Lung (tissue), 12 donors: ENCODE data around the gene GPR107. TPM values are rescaled to one million over a fixed set of nuclear protein-coding genes. Genes with fewer than 3 reads are reported as not detected.

Experiments
- ATAC-seq: fragments of 200-7000 bp; cut with Tn5 transposase; one replicate; pipeline ENCODE4 v1.9.1; 2020; ENCODE audit warnings: moderate number of reproducible peaks; ENCODE audit not compliant: insufficient read depth, low FRiP score
- DNase-seq, 3 donors: peaks; one replicate each; pipeline ENCODE4 v3.0.0-alpha.2; 2013 to 2017
- H3K27ac ChIP-seq, 2 donors: one replicate each; pipeline ENCODE4 v1.5.1; 2013; ENCODE audit warnings: mild to moderate bottlenecking in 2 of 2, moderate library complexity in 2 of 2, control low read depth in 1 of 2, inconsistent platforms in 1 of 2, low read depth in 1 of 2, low read length in 1 of 2
- H3K27me3 ChIP-seq, 3 donors: one replicate each; pipeline ENCODE4 v1.5.1; 2013; ENCODE audit warnings: low read length in 2 of 3; ENCODE audit not compliant: control insufficient read depth in 3 of 3, insufficient read depth in 3 of 3
- H3K36me3 ChIP-seq, 4 donors: one replicate each; pipeline ENCODE4 v1.5.1; 2013; ENCODE audit warnings: low read length in 4 of 4, mild to moderate bottlenecking in 1 of 4, moderate library complexity in 1 of 4; ENCODE audit not compliant: control insufficient read depth in 4 of 4, insufficient read depth in 4 of 4
- H3K4me1 ChIP-seq, 5 donors: one replicate each; pipeline ENCODE4 v1.5.1; 2013; ENCODE audit warnings: low read length in 5 of 5, mild to moderate bottlenecking in 2 of 5, moderate library complexity in 1 of 5; ENCODE audit not compliant: control insufficient read depth in 5 of 5, insufficient read depth in 5 of 5
- H3K4me3 ChIP-seq: one replicate; pipeline ENCODE4 v1.5.1; 2013; ENCODE audit warnings: mild to moderate bottlenecking, control low read depth, moderate library complexity
- H3K9ac ChIP-seq, 2 donors: one replicate each; pipeline ENCODE4 v1.5.1; 2013; ENCODE audit warnings: low read length in 2 of 2, control low read depth in 1 of 2; ENCODE audit not compliant: insufficient read depth in 1 of 2
- H3K9me3 ChIP-seq, 4 donors: one replicate each; pipeline ENCODE4 v1.5.1; 2013; ENCODE audit warnings: low read length in 3 of 4, mild to moderate bottlenecking in 1 of 4, moderate library complexity in 1 of 4; ENCODE audit not compliant: control insufficient read depth in 4 of 4, insufficient read depth in 3 of 4
- WGBS, 2 donors: extraction: QIAGEN DNeasy Blood & Tissue Kit; methylation state at CpG; one replicate each; pipeline ENCODE4 v1.1.7; 2013; 5-methylcytosine and 5-hydroxymethylcytosine counted together
- polyA plus RNA-seq, 2 donors: library from polyadenylated mRNA; stranded (reverse); fragments of 200-250 nt; gene quantifications; one replicate each; pipeline ENCODE4 v1.2.1, GENCODE V29; 2013
- total RNA-seq, 2 donors: library from RNA; depleted of rRNA in 1 of 2; stranded (reverse); fragments of >200 nt in 1 of 2; gene quantifications; one replicate each; pipeline ENCODE4 v1.2.1, GENCODE V29; 2014 to 2021
- TF ChIP-seq, protein P1 (sequence below): IDR thresholded peaks from 2 replicates; pipeline ENCODE4 v1.5.1; 2012; ENCODE audit warnings: mild to moderate bottlenecking; ENCODE audit errors: control extremely low read depth, extremely low read depth
- donor health status: control.
- donor health status: control.
- donor health status: Bipolar disorder and iron deficiency.
- donor health status: healthy.
- donor health status: DM: yes; HTN: yes; CAD: no.

GPR107 gene
- total and polyA plus RNA-seq, 4 donors, result 11.0 to 180 (median 33.2) TPM

GRCh38 chr9:130154816-130155215 is 101.1 kb downstream of the GPR107 start:
- H3K9me3 ChIP-seq, result peaks cover 0 to 2% (median 0%) of the 10 kb centered on the region in 4 donors
- H3K27ac ChIP-seq, result no peak overlapping the region
- 93 to 96% methylated on average over 3 of the region's 3 CpGs for WGBS, 2 donors
- H3K4me3 ChIP-seq, result no peak overlapping the region
- H3K27me3 ChIP-seq, result no peaks in the 10 kb centered on the region
- no peak for ATAC-seq
- TF ChIP-seq, protein P1, sequence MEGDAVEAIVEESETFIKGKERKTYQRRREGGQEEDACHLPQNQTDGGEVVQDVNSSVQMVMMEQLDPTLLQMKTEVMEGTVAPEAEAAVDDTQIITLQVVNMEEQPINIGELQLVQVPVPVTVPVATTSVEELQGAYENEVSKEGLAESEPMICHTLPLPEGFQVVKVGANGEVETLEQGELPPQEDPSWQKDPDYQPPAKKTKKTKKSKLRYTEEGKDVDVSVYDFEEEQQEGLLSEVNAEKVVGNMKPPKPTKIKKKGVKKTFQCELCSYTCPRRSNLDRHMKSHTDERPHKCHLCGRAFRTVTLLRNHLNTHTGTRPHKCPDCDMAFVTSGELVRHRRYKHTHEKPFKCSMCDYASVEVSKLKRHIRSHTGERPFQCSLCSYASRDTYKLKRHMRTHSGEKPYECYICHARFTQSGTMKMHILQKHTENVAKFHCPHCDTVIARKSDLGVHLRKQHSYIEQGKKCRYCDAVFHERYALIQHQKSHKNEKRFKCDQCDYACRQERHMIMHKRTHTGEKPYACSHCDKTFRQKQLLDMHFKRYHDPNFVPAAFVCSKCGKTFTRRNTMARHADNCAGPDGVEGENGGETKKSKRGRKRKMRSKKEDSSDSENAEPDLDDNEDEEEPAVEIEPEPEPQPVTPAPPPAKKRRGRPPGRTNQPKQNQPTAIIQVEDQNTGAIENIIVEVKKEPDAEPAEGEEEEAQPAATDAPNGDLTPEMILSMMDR, result no peak
- H3K36me3 ChIP-seq, result no peaks in the 10 kb centered on the region
- no peak overlapping the region for H3K9ac ChIP-seq
- no peak for DNase-seq
- H3K4me1 ChIP-seq, result peaks cover 0 to 10% (median 0%) of the 10 kb centered on the region in 5 donors

DNA sequence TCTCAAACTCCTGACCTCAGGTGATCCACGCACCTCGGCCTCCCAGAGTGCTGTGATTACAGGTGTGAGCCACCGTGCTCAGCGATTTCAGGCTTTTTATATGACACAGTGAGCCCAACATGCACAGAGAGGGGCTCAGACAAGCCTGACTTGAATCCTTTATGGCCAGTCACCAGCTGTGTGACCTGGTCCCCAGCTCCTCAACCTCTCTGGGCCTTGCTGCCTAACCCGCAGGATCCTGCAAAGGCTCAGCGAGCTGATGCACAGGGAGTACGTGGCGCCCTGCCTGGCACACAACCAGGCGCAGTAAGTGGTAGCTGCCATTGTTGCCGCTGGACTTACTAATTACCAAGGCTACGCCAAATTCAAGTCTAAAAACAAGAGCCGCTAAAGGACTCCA is 101.9 kb downstream of the GPR107 start:
- WGBS, 2 donors, result 96 to 97% methylated on average over 12 of the region's 12 CpGs
- ATAC-seq (no peak), DNase-seq (no peak)
- Histone ChIP-seq H3K27me3 (no peaks in the 10 kb centered on the region), H3K4me1 (peaks cover 0 to 10% (median 0%) of the 10 kb centered on the region in 5 donors), H3K9me3 (peaks cover 0 to 2% (median 0%) of the 10 kb centered on the region in 4 donors), H3K36me3 (no peaks in the 10 kb centered on the region), H3K27ac (no peak overlapping the region), H3K4me3 (no peak overlapping the region), H3K9ac (no peak overlapping the region)
- TF ChIP-seq, protein P1, result no peak

- WGBS, 2 donors, result 62 to 83% methylated on average over 6 of the region's 6 CpGs
- no peak for DNase-seq
Observed at GRCh38 chr9:130156672-130157071, 103.0 kb downstream of the GPR107 start.

More at GRCh38 chr9:130156672-130157071, 103.0 kb downstream of the GPR107 start:
- Histone ChIP-seq H3K4me3 (no peak overlapping the region), H3K27me3 (no peaks in the 10 kb centered on the region), H3K4me1 (peaks cover 0 to 10% (median 0%) of the 10 kb centered on the region in 5 donors), H3K9me3 (peaks cover 0 to 2% (median 0%) of the 10 kb centered on the region in 4 donors), H3K9ac (no peak overlapping the region), H3K36me3 (no peaks in the 10 kb centered on the region), H3K27ac (no peak overlapping the region)
- TF ChIP-seq, protein P1, result no peak
- ATAC-seq, result no peak
